Suppressor macrophage treated with lipopolysaccharide for 1 hour (primary cell): ENCODE measurements around the gene LYST.
"Not testable (repeated sequence)": the region's sequence is repeated elsewhere in the genome, so short reads cannot be mapped to it uniquely, and the experiment has no call there.

Source experiments
- DNase-seq, 3 donors: peaks; one replicate each; pipeline ENCODE4 v3.0.0-alpha.2; 2020 to 2022

LYST gene

GRCh38 chr1:235866205-235866912, at the start of gene LYST:
TSS of gene LYST (minus strand) at chr1:235866906. CDS start at chr1:235830417, 36,489 bp downstream.
- peak; percentile 67 to 74 (median 69) for DNase-seq

- not testable (repeated sequence) for DNase-seq
Observed at GRCh38 chr1:235915489-235915888, 48.8 kb upstream of the LYST start.

DNA sequence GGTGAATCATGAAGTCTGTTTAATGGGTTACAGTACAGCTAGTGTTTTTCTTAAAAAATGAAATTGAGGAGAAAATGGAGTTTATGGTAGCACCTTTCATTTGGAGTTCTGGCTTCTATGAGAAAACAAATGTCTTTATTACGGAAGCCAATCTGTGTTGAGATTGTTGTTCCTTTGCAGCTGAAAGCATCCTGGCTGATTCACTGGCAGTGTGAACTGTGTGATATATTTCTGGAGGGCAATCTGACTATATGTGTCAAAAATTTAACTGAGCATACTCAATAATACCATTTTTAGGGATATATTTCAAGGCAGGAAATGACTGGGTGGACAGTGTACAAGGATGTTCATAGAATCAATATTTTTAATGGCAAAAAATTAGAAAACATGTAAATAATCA, 46.6 kb upstream of the LYST start:
- DNase-seq, result no peak

- DNase-seq, result no peak
Observed at GRCh38 chr1:235911876-235912275, 45.2 kb upstream of the LYST start.

DNA sequence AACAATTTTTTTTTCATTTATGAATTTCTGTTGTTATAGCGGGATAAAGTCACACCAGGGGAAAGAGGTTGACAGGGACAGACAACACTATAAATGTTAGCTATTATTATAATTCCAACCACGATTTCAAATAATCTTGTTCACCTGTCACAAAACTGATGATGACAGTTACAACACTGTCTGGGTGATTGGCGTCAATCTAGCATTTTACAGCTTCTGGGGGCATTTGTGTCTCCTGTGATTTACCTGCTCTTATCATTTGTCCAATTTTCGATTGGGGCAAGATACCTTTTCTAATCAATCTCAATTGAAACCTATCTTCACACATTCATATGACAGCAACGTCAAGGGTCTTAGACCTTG, 44.6 kb upstream of the LYST start:
- no peak for DNase-seq

DNA sequence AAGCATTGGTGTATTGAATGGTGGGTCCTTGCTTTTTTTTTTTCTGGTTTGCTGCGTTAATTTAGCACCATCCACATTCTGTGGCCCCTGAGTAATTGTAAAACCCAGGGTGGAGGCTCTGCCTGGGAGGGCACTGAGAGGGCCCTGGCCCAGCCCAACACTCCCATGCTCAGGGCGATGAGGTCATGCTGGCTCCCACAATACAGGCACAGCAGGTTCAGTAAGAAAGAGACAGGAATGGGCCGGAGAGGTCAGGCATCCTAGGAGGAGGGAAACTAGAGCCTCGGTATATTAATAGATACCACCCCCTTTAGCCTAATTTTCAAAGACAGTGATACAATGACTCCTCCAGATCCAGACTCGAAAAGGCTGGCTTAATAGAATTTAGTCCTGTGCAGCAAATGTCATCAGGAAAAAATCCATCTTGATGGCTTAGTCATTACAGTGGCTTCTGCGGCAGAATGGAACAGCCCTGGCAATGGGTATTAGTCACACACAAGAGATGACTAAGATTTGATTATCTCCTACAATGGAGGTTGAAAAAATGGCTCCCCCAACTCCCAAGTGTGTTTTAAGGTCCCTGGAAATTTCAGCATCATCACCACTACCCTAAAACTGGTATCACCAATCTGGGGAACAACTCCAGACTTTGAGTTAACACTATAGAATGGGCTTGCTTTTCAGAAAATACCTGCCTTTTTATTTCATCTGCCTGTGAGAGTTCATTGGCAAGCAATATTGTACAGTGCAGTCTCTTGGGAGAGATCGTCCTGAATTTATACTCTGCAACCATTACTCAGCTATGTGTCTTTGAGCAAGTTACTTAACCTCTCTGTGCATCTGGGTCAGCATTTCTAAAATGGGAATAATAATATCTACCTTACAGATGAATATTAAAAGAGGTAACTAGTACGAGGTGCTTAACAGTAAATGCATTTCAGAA, 43.9 kb upstream of the LYST start:
- peak; percentile 90 to 98 (median 95) for DNase-seq

DNA sequence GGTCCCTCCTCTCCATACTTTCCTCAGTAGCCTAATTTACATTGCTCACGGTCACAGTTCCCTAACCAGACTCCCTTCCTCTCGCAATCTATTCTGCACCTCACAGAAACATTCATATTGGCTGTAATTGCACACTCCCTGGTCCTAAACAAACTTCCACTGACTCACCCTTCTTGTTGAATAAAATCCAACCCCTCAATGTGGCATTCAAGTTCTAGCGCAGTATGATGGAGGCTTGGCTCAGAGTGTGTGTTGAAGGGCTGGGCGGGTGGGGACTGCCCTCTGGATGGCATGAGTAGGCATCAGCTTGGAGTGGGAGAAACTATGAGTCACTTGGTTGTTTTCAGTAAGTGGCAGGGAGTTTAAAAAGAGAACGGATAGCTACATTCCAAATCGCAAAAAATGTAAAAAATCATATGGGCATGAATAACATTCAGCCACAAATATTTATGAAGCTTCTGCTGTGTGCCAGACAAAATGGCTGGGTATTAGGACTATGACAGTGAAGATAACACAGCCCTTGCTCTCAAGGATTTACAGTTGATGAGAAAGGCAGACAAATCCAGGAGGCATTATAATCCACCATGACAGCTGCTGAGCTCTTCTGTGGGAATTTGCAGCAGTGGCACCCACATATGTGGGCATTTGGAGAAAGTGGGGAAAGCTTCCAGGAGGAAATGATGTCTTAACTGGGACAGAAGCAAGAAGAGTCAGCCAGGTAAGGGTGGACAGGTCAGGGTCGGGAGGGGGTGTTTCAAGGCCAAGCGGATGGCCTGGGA, 42.2 kb upstream of the LYST start:
- DNase-seq, result peak; percentile 92 to 97 (median 95)

- DNase-seq, result no peak
Observed at GRCh38 chr1:235907897-235908240, 41.2 kb upstream of the LYST start.

- no peak for DNase-seq
Observed at GRCh38 chr1:235907187-235907896, 40.6 kb upstream of the LYST start.

DNA sequence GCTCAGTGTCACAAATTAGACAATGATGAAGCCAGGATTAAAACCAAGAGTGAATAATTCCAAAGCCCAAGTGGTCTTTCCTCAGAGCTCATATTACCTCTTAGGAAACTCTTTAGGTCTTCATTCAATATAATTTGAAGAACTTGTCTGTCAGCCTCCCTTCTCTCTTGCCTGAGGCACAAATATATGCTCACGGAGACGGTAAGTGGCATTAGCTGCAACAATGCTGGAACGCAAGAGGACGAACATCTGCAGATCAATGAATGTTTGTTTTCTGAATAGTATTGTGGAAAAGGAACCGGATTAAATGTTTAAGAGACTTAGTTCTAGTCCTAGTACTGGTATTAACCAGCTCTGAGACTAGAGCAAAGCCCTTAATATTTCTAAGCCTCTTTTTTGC, 39.7 kb upstream of the LYST start:
- no peak for DNase-seq

- not testable (repeated sequence) for DNase-seq
Observed at GRCh38 chr1:235903809-235904208, 37.1 kb upstream of the LYST start.

- peak in 1 of 3 donors; percentile 27 for DNase-seq
Observed at GRCh38 chr1:235902677-235903542, 36.2 kb upstream of the LYST start.

GRCh38 chr1:235901461-235901860, 34.8 kb upstream of the LYST start:
- DNase-seq, result peak; percentile 66 to 71 (median 68)

DNA sequence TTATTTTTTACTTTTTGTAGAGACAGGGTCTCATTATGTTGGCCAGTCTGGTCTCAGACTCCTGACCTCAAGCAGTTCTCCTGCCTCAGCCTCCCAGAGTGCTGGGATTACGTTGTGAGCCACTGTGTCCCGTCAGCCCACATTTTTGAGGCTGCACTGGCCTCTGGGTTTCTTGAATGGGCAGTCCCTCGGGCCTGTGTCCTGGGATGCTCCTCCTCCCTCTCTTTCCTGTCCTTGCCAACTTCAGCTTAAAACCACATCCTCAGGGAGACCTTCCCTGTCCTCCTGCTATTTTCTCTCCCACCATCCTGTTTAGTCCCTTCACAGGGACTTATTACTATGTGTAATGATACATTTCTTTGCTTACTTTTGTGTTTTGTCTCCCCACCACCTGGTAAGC, 31.4 kb upstream of the LYST start:
- no peak for DNase-seq

- DNase-seq, result no peak
Observed at GRCh38 chr1:235893840-235894239, 27.1 kb upstream of the LYST start.

GRCh38 chr1:235892734-235893413, 26.2 kb upstream of the LYST start:
- peak; percentile 77 to 88 (median 86) for DNase-seq

DNA sequence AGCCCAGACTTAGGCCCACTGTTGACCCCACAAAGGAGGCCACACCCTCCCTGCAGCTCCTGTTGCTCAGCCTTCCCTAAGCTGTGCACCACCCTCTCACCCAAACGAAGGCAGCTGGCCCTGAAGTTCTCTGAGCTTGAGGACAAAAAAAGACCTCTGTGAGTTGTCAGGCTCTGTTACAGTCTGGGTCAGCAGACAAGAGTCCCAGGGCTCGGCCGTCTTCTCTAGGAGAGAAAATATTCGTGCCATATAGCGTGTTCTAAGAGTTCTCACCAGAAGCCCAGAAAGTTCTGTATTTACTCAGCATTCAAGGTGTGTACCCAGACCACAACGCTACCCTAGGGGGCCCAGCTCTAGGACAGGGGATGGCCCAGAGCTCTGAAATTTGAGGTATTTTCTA, 25.5 kb upstream of the LYST start:
- no peak for DNase-seq

GRCh38 chr1:235888119-235888643, 21.5 kb upstream of the LYST start:
- no peak for DNase-seq

GRCh38 chr1:235887676-235888075, 21.0 kb upstream of the LYST start:
- DNase-seq, result no peak

- no peak for DNase-seq
Observed at GRCh38 chr1:235885655-235886262, 19.1 kb upstream of the LYST start.
